ENCODE data around the gene MTNR1A. TPM values are rescaled to one million over a fixed set of nuclear protein-coding genes. Genes with fewer than 3 reads are reported as not detected.

MTNR1A gene
- polyA plus RNA-seq (2013): not detected

GRCh38 chr4:186554914-186555827, at the start of gene MTNR1A:
MTNR1A (minus strand) TSS chr4:186555567; CDS start chr4:186555365, 202 bp downstream.
- Histone ChIP-seq H3K4me1 (ENCODE audit: control extremely low read depth in 1 of 4, control insufficient read depth in 4 of 4, insufficient read depth in 4 of 4, low read length in 3 of 4) (peaks cover 0 to 6% (median 0%) of the 10 kb centered on the region in 4 experiments), H3K36me3 (ENCODE audit: control insufficient read depth in 4 of 4, insufficient read depth in 4 of 4, low read length in 3 of 4) (no peaks in the 10 kb centered on the region), H3K9me3 (ENCODE audit: control extremely low read depth in 1 of 5, control insufficient read depth in 4 of 5, insufficient read depth in 2 of 5, low read depth in 1 of 5, low read length in 4 of 5) (peaks cover 0 to 2% (median 0%) of the 10 kb centered on the region in 5 experiments), H3K4me3 (ENCODE audit: control insufficient read depth in 1 of 7, extremely low read depth in 1 of 7, insufficient read depth in 4 of 7, low read depth in 2 of 7, low read length in 6 of 7) (no peak within 1 kb of the TSS), H3K27ac (ENCODE audit: insufficient read depth in 1 of 2, low read depth in 1 of 2, low read length in 2 of 2, poor library complexity in 1 of 2, severe bottlenecking in 2 of 2) (no peak within 1 kb of the TSS), H3K27me3 (replicated peaks in 2 of 5; ENCODE audit: control insufficient read depth in 4 of 5, insufficient read depth in 5 of 5, low read length in 4 of 5) (peaks cover 4 to 46% (median 16%) of the 10 kb centered on the region in 5 experiments)
- CTCF ChIA-PET: no interaction called here
- no peak for DNase-seq
- WGBS (ENCODE audit: insufficient coverage): 4% methylated on average over 65 of the region's 91 CpGs
- POLR2A ChIA-PET: no interaction called here

- POLR2A ChIA-PET: no interaction called here
Observed at GRCh38 chr4:186604124-186604807, 48.9 kb upstream of the MTNR1A start.

GRCh38 chr4:186602978-186603377, 47.6 kb upstream of the MTNR1A start:
- Histone ChIP-seq H3K27me3 (replicated peaks in 2 of 5; ENCODE audit: control insufficient read depth in 4 of 5, insufficient read depth in 5 of 5, low read length in 4 of 5) (no peaks in the 10 kb centered on the region), H3K27ac (ENCODE audit: insufficient read depth in 1 of 2, low read depth in 1 of 2, low read length in 2 of 2, poor library complexity in 1 of 2, severe bottlenecking in 2 of 2) (no peak overlapping the region), H3K4me1 (ENCODE audit: control extremely low read depth in 1 of 4, control insufficient read depth in 4 of 4, insufficient read depth in 4 of 4, low read length in 3 of 4) (no peaks in the 10 kb centered on the region), H3K4me3 (ENCODE audit: control insufficient read depth in 1 of 7, extremely low read depth in 1 of 7, insufficient read depth in 4 of 7, low read depth in 2 of 7, low read length in 6 of 7) (no peak overlapping the region), H3K36me3 (ENCODE audit: control insufficient read depth in 4 of 4, insufficient read depth in 4 of 4, low read length in 3 of 4) (no peaks in the 10 kb centered on the region), H3K9me3 (ENCODE audit: control extremely low read depth in 1 of 5, control insufficient read depth in 4 of 5, insufficient read depth in 2 of 5, low read depth in 1 of 5, low read length in 4 of 5) (no peaks in the 10 kb centered on the region)
- 97% methylated on average over 8 of the region's 9 CpGs for WGBS (ENCODE audit: insufficient coverage)
- POLR2A ChIA-PET: no interaction called here
- CTCF ChIA-PET: no interaction called here
- DNase-seq: no peak

More at GRCh38 chr4:186604124-186604807, 48.9 kb upstream of the MTNR1A start:
- no peak overlapping the region for H3K4me3 ChIP-seq (ENCODE audit: control insufficient read depth in 1 of 7, extremely low read depth in 1 of 7, insufficient read depth in 4 of 7, low read depth in 2 of 7, low read length in 6 of 7)
- H3K9me3 ChIP-seq (ENCODE audit: control extremely low read depth in 1 of 5, control insufficient read depth in 4 of 5, insufficient read depth in 2 of 5, low read depth in 1 of 5, low read length in 4 of 5): no peaks in the 10 kb centered on the region
- 83% methylated on average over 5 of the region's 7 CpGs for WGBS (ENCODE audit: insufficient coverage)
- no peaks in the 10 kb centered on the region for H3K4me1 ChIP-seq (ENCODE audit: control extremely low read depth in 1 of 4, control insufficient read depth in 4 of 4, insufficient read depth in 4 of 4, low read length in 3 of 4)
- no peak for DNase-seq
- CTCF ChIA-PET: interaction anchor here (0.9 kb wide), 1 partner anchor 9 kb away, joined by 3 read pairs; no protein-coding TSS in a partner anchor
- no peak overlapping the region for H3K27ac ChIP-seq (ENCODE audit: insufficient read depth in 1 of 2, low read depth in 1 of 2, low read length in 2 of 2, poor library complexity in 1 of 2, severe bottlenecking in 2 of 2)
- H3K27me3 ChIP-seq (replicated peaks in 2 of 5; ENCODE audit: control insufficient read depth in 4 of 5, insufficient read depth in 5 of 5, low read length in 4 of 5): no peaks in the 10 kb centered on the region
- no peaks in the 10 kb centered on the region for H3K36me3 ChIP-seq (ENCODE audit: control insufficient read depth in 4 of 4, insufficient read depth in 4 of 4, low read length in 3 of 4)

- WGBS (ENCODE audit: insufficient coverage): 97% methylated on average over 10 of the region's 10 CpGs
- H3K4me3 ChIP-seq (ENCODE audit: control insufficient read depth in 1 of 7, extremely low read depth in 1 of 7, insufficient read depth in 4 of 7, low read depth in 2 of 7, low read length in 6 of 7): no peak overlapping the region
- POLR2A ChIA-PET: no interaction called here
- H3K36me3 ChIP-seq (ENCODE audit: control insufficient read depth in 4 of 4, insufficient read depth in 4 of 4, low read length in 3 of 4): no peaks in the 10 kb centered on the region
- H3K4me1 ChIP-seq (ENCODE audit: control extremely low read depth in 1 of 4, control insufficient read depth in 4 of 4, insufficient read depth in 4 of 4, low read length in 3 of 4): no peaks in the 10 kb centered on the region
- no peaks in the 10 kb centered on the region for H3K27me3 ChIP-seq (replicated peaks in 2 of 5; ENCODE audit: control insufficient read depth in 4 of 5, insufficient read depth in 5 of 5, low read length in 4 of 5)
- CTCF ChIA-PET: no interaction called here
- no peak overlapping the region for H3K27ac ChIP-seq (ENCODE audit: insufficient read depth in 1 of 2, low read depth in 1 of 2, low read length in 2 of 2, poor library complexity in 1 of 2, severe bottlenecking in 2 of 2)
- H3K9me3 ChIP-seq (ENCODE audit: control extremely low read depth in 1 of 5, control insufficient read depth in 4 of 5, insufficient read depth in 2 of 5, low read depth in 1 of 5, low read length in 4 of 5): no peaks in the 10 kb centered on the region
- no peak for DNase-seq
Observed at GRCh38 chr4:186599483-186599882, 44.1 kb upstream of the MTNR1A start.

- POLR2A ChIA-PET: no interaction called here
- Histone ChIP-seq H3K27me3 (replicated peaks in 2 of 5; ENCODE audit: control insufficient read depth in 4 of 5, insufficient read depth in 5 of 5, low read length in 4 of 5) (no peaks in the 10 kb centered on the region), H3K36me3 (ENCODE audit: control insufficient read depth in 4 of 4, insufficient read depth in 4 of 4, low read length in 3 of 4) (no peaks in the 10 kb centered on the region), H3K27ac (ENCODE audit: insufficient read depth in 1 of 2, low read depth in 1 of 2, low read length in 2 of 2, poor library complexity in 1 of 2, severe bottlenecking in 2 of 2) (no peak overlapping the region), H3K4me3 (ENCODE audit: control insufficient read depth in 1 of 7, extremely low read depth in 1 of 7, insufficient read depth in 4 of 7, low read depth in 2 of 7, low read length in 6 of 7) (no peak overlapping the region), H3K4me1 (ENCODE audit: control extremely low read depth in 1 of 4, control insufficient read depth in 4 of 4, insufficient read depth in 4 of 4, low read length in 3 of 4) (no peaks in the 10 kb centered on the region), H3K9me3 (ENCODE audit: control extremely low read depth in 1 of 5, control insufficient read depth in 4 of 5, insufficient read depth in 2 of 5, low read depth in 1 of 5, low read length in 4 of 5) (no peaks in the 10 kb centered on the region)
- WGBS (ENCODE audit: insufficient coverage): 95% methylated on average over 6 of the region's 7 CpGs
- CTCF ChIA-PET: no interaction called here
- DNase-seq: no peak
Observed at GRCh38 chr4:186598686-186599085, 43.3 kb upstream of the MTNR1A start.

GRCh38 chr4:186596850-186597390, 41.6 kb upstream of the MTNR1A start:
- WGBS (ENCODE audit: insufficient coverage): 97% methylated on average over 18 of the region's 23 CpGs
- CTCF ChIA-PET: no interaction called here
- Histone ChIP-seq H3K9me3 (ENCODE audit: control extremely low read depth in 1 of 5, control insufficient read depth in 4 of 5, insufficient read depth in 2 of 5, low read depth in 1 of 5, low read length in 4 of 5) (no peaks in the 10 kb centered on the region), H3K27me3 (replicated peaks in 2 of 5; ENCODE audit: control insufficient read depth in 4 of 5, insufficient read depth in 5 of 5, low read length in 4 of 5) (no peaks in the 10 kb centered on the region), H3K27ac (ENCODE audit: insufficient read depth in 1 of 2, low read depth in 1 of 2, low read length in 2 of 2, poor library complexity in 1 of 2, severe bottlenecking in 2 of 2) (no peak overlapping the region), H3K4me1 (ENCODE audit: control extremely low read depth in 1 of 4, control insufficient read depth in 4 of 4, insufficient read depth in 4 of 4, low read length in 3 of 4) (no peaks in the 10 kb centered on the region), H3K36me3 (ENCODE audit: control insufficient read depth in 4 of 4, insufficient read depth in 4 of 4, low read length in 3 of 4) (no peaks in the 10 kb centered on the region), H3K4me3 (ENCODE audit: control insufficient read depth in 1 of 7, extremely low read depth in 1 of 7, insufficient read depth in 4 of 7, low read depth in 2 of 7, low read length in 6 of 7) (no peak overlapping the region)
- POLR2A ChIA-PET: no interaction called here
- no peak for DNase-seq

GRCh38 chr4:186596346-186596745, 41.0 kb upstream of the MTNR1A start:
- no peak for DNase-seq
- H3K4me1 ChIP-seq (ENCODE audit: control extremely low read depth in 1 of 4, control insufficient read depth in 4 of 4, insufficient read depth in 4 of 4, low read length in 3 of 4): no peaks in the 10 kb centered on the region
- H3K27me3 ChIP-seq (replicated peaks in 2 of 5; ENCODE audit: control insufficient read depth in 4 of 5, insufficient read depth in 5 of 5, low read length in 4 of 5): peaks cover 0 to 3% (median 0%) of the 10 kb centered on the region in 5 experiments
- no peak overlapping the region for H3K27ac ChIP-seq (ENCODE audit: insufficient read depth in 1 of 2, low read depth in 1 of 2, low read length in 2 of 2, poor library complexity in 1 of 2, severe bottlenecking in 2 of 2)
- H3K4me3 ChIP-seq (ENCODE audit: control insufficient read depth in 1 of 7, extremely low read depth in 1 of 7, insufficient read depth in 4 of 7, low read depth in 2 of 7, low read length in 6 of 7): no peak overlapping the region
- H3K36me3 ChIP-seq (ENCODE audit: control insufficient read depth in 4 of 4, insufficient read depth in 4 of 4, low read length in 3 of 4): no peaks in the 10 kb centered on the region
- 95% methylated on average over 11 of the region's 12 CpGs for WGBS (ENCODE audit: insufficient coverage)
- CTCF ChIA-PET: no interaction called here
- no peaks in the 10 kb centered on the region for H3K9me3 ChIP-seq (ENCODE audit: control extremely low read depth in 1 of 5, control insufficient read depth in 4 of 5, insufficient read depth in 2 of 5, low read depth in 1 of 5, low read length in 4 of 5)
- POLR2A ChIA-PET: no interaction called here
